ENCODE results near the gene KDR.

KDR gene

DNA sequence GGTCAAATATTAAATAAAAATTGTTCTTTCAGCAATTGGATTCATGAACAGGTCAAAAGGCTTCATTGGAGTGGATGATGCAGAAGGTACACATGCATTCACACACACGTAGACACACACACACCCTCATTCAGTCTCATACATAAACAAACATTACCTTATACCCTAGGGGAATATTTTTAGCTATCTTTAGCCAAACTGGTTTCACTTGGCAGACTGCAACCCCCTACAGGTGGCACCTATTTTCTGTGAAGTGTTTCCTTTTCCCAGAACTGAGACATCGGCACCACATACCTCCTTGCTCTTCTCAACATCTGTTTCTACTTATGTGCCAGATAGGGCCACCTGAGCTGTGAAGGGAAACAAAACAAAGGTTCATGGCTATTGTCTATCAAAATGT lies 18.5 kb upstream of the KDR start:
- DNase-seq: no peak
- no CpG with 5 or more reads among the region's 2 CpGs for WGBS (ENCODE audit: extremely low coverage, insufficient coverage, insufficient read length)
- H4K12ac ChIP-seq (ENCODE audit: low read depth, low read length): no peak overlapping the region

DNA sequence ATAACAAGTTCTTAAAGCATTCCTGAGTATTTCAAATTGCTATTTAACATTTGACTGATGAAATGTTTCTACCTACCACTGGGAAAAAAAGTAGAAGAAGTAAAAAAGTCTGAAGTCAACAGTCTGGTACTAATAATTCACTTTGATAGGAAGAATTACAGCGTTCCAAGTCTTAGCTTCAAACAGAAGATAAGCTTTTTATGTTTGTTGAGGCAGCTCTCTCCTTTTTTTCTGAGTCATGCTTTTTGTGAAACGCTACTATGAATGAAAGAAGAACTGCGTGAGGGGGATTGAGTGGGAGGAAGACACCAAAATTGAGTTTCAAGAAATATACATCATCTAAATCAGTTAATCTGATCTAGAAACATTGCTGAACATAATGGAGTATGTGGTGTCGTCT lies 13.0 kb upstream of the KDR start:
- Histone ChIP-seq H3K79me1 (ENCODE audit: low read length) (no peaks in the 10 kb centered on the region), H3K27me3 (ENCODE audit: insufficient read depth, low read length) (no peaks in the 10 kb centered on the region), H2BK12ac (ENCODE audit: low read length) (no peak overlapping the region), H4K91ac (ENCODE audit: low read depth, low read length) (no peak overlapping the region), H2BK5ac (ENCODE audit: low read depth, low read length, poor library complexity) (no peak overlapping the region), H2BK120ac (ENCODE audit: insufficient read depth, low read length, poor library complexity) (no peak overlapping the region), H3K14ac (ENCODE audit: low read length) (no peak overlapping the region), H3K4me2 (ENCODE audit: low read length) (no peak overlapping the region), H3K27ac (ENCODE audit: low read depth, low read length) (no peak overlapping the region), H3K9ac (ENCODE audit: low read length) (no peak overlapping the region), H3K4me3 (ENCODE audit: low read depth, low read length) (no peak overlapping the region), H2AK5ac (ENCODE audit: low read length) (no peak overlapping the region), H3K18ac (ENCODE audit: low read length) (no peak overlapping the region), H4K12ac (ENCODE audit: low read depth, low read length) (no peak overlapping the region), H3K4me1 (ENCODE audit: control insufficient read depth in 1 of 2, insufficient read depth in 2 of 2, low read length in 2 of 2) (no peaks in the 10 kb centered on the region), H3K4ac (ENCODE audit: low read depth, low read length) (no peak overlapping the region), H3K79me2 (ENCODE audit: control insufficient read depth, insufficient read depth, low read length, poor library complexity) (no peaks in the 10 kb centered on the region), H4K8ac (ENCODE audit: low read depth, low read length) (no peak overlapping the region), H3K23ac (ENCODE audit: low read length) (no peak overlapping the region), H3K9me3 (ENCODE audit: insufficient read depth, low read depth, low read length) (no peaks in the 10 kb centered on the region), H2AFZ (ENCODE audit: insufficient read depth, low read length, poor library complexity) (no peak overlapping the region), H3K36me3 (ENCODE audit: control insufficient read depth in 1 of 2, insufficient read depth in 2 of 2, low read length in 2 of 2) (no peaks in the 10 kb centered on the region)
- WGBS (ENCODE audit: extremely low coverage, insufficient coverage, insufficient read length): no CpG with 5 or more reads among the region's 4 CpGs
- DNase-seq: no peak

More for the DNA sequence above, 18.5 kb upstream of the KDR start:
- no peak overlapping the region for H3K27ac ChIP-seq (ENCODE audit: low read depth, low read length)
- no peak overlapping the region for H4K91ac ChIP-seq (ENCODE audit: low read depth, low read length)
- H2BK120ac ChIP-seq (ENCODE audit: insufficient read depth, low read length, poor library complexity): no peak overlapping the region
- no peaks in the 10 kb centered on the region for H3K4me1 ChIP-seq (ENCODE audit: control insufficient read depth in 1 of 2, insufficient read depth in 2 of 2, low read length in 2 of 2)
- H3K18ac ChIP-seq (ENCODE audit: low read length): no peak overlapping the region
- no peak overlapping the region for H2BK12ac ChIP-seq (ENCODE audit: low read length)
- no peak overlapping the region for H2AK5ac ChIP-seq (ENCODE audit: low read length)
- no peak overlapping the region for H3K4me2 ChIP-seq (ENCODE audit: low read length)
- no peak overlapping the region for H2BK5ac ChIP-seq (ENCODE audit: low read depth, low read length, poor library complexity)
- H3K4ac ChIP-seq (ENCODE audit: low read depth, low read length): no peak overlapping the region
- no peak overlapping the region for H3K9ac ChIP-seq (ENCODE audit: low read length)
- no peak overlapping the region for H3K14ac ChIP-seq (ENCODE audit: low read length)
- no peaks in the 10 kb centered on the region for H3K36me3 ChIP-seq (ENCODE audit: control insufficient read depth in 1 of 2, insufficient read depth in 2 of 2, low read length in 2 of 2)
- H3K79me2 ChIP-seq (ENCODE audit: control insufficient read depth, insufficient read depth, low read length, poor library complexity): no peaks in the 10 kb centered on the region
- no peak overlapping the region for H3K4me3 ChIP-seq (ENCODE audit: low read depth, low read length)
- no peak overlapping the region for H2AFZ ChIP-seq (ENCODE audit: insufficient read depth, low read length, poor library complexity)
- H3K23ac ChIP-seq (ENCODE audit: low read length): no peak overlapping the region
- H3K27me3 ChIP-seq (ENCODE audit: insufficient read depth, low read length): no peaks in the 10 kb centered on the region
- H3K79me1 ChIP-seq (ENCODE audit: low read length): no peaks in the 10 kb centered on the region
- no peak overlapping the region for H4K8ac ChIP-seq (ENCODE audit: low read depth, low read length)
- no peaks in the 10 kb centered on the region for H3K9me3 ChIP-seq (ENCODE audit: insufficient read depth, low read depth, low read length)

DNA sequence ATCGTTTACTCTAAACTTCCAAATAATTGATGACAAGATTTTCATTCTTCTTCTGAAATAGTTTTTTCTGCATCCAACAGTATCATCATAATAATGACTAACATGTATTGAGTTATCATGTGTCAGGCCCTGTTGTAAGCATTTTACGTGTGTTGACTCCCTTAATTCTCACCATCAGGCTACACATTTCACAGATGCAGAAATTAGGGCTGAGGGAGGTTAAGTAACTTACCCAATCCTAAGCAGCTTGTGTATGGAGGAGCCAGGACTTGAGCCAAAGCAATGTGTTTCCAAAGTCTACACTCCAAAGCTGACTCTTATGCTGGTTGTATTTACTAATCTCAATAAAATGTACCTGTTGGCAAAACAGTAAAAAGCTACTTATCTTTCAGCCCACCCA lies 11.2 kb upstream of the KDR start:
- no peaks in the 10 kb centered on the region for H3K27me3 ChIP-seq (ENCODE audit: insufficient read depth, low read length)
- no peak for DNase-seq
- no peak overlapping the region for H4K12ac ChIP-seq (ENCODE audit: low read depth, low read length)
- H2BK5ac ChIP-seq (ENCODE audit: low read depth, low read length, poor library complexity): no peak overlapping the region
- H2BK120ac ChIP-seq (ENCODE audit: insufficient read depth, low read length, poor library complexity): no peak overlapping the region
- WGBS (ENCODE audit: extremely low coverage, insufficient coverage, insufficient read length): no CpG with 5 or more reads among the region's 2 CpGs
- H3K79me2 ChIP-seq (ENCODE audit: control insufficient read depth, insufficient read depth, low read length, poor library complexity): no peaks in the 10 kb centered on the region
- no peak overlapping the region for H3K23ac ChIP-seq (ENCODE audit: low read length)
- no peak overlapping the region for H3K18ac ChIP-seq (ENCODE audit: low read length)
- H3K9me3 ChIP-seq (ENCODE audit: insufficient read depth, low read depth, low read length): no peaks in the 10 kb centered on the region
- H4K8ac ChIP-seq (ENCODE audit: low read depth, low read length): no peak overlapping the region
- H3K4me3 ChIP-seq (ENCODE audit: low read depth, low read length): no peak overlapping the region
- H3K4ac ChIP-seq (ENCODE audit: low read depth, low read length): no peak overlapping the region
- H3K4me1 ChIP-seq (ENCODE audit: control insufficient read depth in 1 of 2, insufficient read depth in 2 of 2, low read length in 2 of 2): no peaks in the 10 kb centered on the region
- no peak overlapping the region for H2AFZ ChIP-seq (ENCODE audit: insufficient read depth, low read length, poor library complexity)
- no peak overlapping the region for H3K14ac ChIP-seq (ENCODE audit: low read length)
- no peak overlapping the region for H3K27ac ChIP-seq (ENCODE audit: low read depth, low read length)
- H3K9ac ChIP-seq (ENCODE audit: low read length): no peak overlapping the region
- H2AK5ac ChIP-seq (ENCODE audit: low read length): no peak overlapping the region
- no peak overlapping the region for H2BK12ac ChIP-seq (ENCODE audit: low read length)
- H3K79me1 ChIP-seq (ENCODE audit: low read length): no peaks in the 10 kb centered on the region
- no peaks in the 10 kb centered on the region for H3K36me3 ChIP-seq (ENCODE audit: control insufficient read depth in 1 of 2, insufficient read depth in 2 of 2, low read length in 2 of 2)
- no peak overlapping the region for H4K91ac ChIP-seq (ENCODE audit: low read depth, low read length)
- no peak overlapping the region for H3K4me2 ChIP-seq (ENCODE audit: low read length)

DNA sequence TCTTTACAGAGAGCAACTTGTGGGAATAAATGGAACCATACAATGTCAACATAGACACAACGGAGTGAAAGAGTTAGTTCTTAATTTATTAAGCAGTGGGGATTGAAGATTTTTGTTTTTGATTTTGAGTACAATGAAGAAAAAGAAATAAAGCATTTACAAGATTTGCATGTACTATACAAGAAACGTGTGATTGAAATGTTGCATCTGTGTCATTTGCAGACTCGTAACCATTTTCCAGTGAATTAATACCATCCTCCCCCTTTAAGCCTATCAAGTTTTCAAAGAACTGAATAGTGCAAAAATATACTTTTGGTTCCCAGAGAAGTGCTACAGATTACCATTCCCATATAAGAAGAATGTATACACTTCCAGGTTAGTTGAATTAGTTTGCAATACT lies 8.6 kb upstream of the KDR start:
- Histone ChIP-seq H3K27ac (ENCODE audit: low read depth, low read length) (no peak overlapping the region), H3K4me3 (ENCODE audit: low read depth, low read length) (no peak overlapping the region), H3K9me3 (ENCODE audit: insufficient read depth, low read depth, low read length) (no peaks in the 10 kb centered on the region), H3K4ac (ENCODE audit: low read depth, low read length) (no peak overlapping the region), H4K12ac (ENCODE audit: low read depth, low read length) (no peak overlapping the region), H2BK120ac (ENCODE audit: insufficient read depth, low read length, poor library complexity) (no peak overlapping the region), H2AFZ (ENCODE audit: insufficient read depth, low read length, poor library complexity) (no peak overlapping the region), H3K4me1 (ENCODE audit: control insufficient read depth in 1 of 2, insufficient read depth in 2 of 2, low read length in 2 of 2) (no peaks in the 10 kb centered on the region), H3K36me3 (ENCODE audit: control insufficient read depth in 1 of 2, insufficient read depth in 2 of 2, low read length in 2 of 2) (no peaks in the 10 kb centered on the region), H3K18ac (ENCODE audit: low read length) (no peak overlapping the region), H3K79me2 (ENCODE audit: control insufficient read depth, insufficient read depth, low read length, poor library complexity) (no peaks in the 10 kb centered on the region), H3K4me2 (ENCODE audit: low read length) (no peak overlapping the region), H3K9ac (ENCODE audit: low read length) (no peak overlapping the region), H2AK5ac (ENCODE audit: low read length) (no peak overlapping the region), H2BK12ac (ENCODE audit: low read length) (no peak overlapping the region), H2BK5ac (ENCODE audit: low read depth, low read length, poor library complexity) (no peak overlapping the region), H3K23ac (ENCODE audit: low read length) (no peak overlapping the region), H3K27me3 (ENCODE audit: insufficient read depth, low read length) (no peaks in the 10 kb centered on the region), H3K79me1 (ENCODE audit: low read length) (no peaks in the 10 kb centered on the region), H3K14ac (ENCODE audit: low read length) (no peak overlapping the region), H4K91ac (ENCODE audit: low read depth, low read length) (no peak overlapping the region), H4K8ac (ENCODE audit: low read depth, low read length) (no peak overlapping the region)
- DNase-seq: no peak
- no CpG with 5 or more reads among the region's 3 CpGs for WGBS (ENCODE audit: extremely low coverage, insufficient coverage, insufficient read length)

Measured in trophoblast cell (in vitro differentiated cells and primary cell).